Fibroblast of skin of right quadriceps (primary cell): Measurements from ENCODE around the gene SRPRB.

ENCODE experiments used
- DNase-seq: peaks from one replicate; pipeline ENCODE4 v3.0.0-alpha.2; 2013

SRPRB gene

DNA sequence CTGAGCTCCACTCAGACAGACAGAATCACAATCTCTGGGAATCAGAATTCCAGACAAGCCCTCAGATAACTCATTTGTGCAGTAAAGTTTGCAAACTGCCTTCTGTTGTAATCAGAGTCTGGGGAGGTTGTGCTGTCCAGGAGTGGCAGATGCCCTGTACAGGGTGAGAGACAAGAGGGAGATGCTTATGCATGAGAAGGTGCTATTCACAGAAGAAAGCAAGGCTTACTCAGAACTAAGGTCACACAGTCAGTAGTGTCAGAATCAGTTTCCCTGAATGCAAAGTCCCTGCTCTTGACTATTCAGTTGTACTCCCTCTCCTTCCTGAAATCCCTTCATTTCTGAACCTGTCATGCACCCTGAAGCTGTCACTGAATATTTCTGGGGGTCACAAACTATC lies 43.7 kb downstream of the SRPRB start:
- no peak for DNase-seq

DNA sequence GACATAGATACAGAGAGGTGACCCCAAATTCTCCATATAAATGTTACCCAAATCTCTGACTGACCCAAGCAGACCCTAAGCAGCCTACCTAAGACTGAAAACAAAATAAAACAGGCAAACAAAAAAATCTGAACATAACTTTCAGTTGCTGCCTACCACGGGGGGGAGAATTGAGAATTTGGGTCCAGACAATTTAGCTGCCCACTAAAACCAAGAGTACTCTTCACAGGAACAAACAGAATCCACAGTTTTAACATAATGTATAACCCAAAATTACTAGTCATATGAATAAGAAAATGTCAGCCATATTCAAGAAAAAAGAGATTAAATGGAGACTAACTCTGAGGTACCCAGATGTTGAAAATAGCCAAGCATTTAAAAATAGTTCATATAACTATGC lies 44.4 kb downstream of the SRPRB start:
- no peak for DNase-seq

GRCh38 chr3:133851266-133851906 lies 45.8 kb downstream of the SRPRB start:
- DNase-seq = no peak

- no peak for DNase-seq
These were observed 46.3 kb downstream of the SRPRB start for GRCh38 chr3:133851931-133852330.

DNA sequence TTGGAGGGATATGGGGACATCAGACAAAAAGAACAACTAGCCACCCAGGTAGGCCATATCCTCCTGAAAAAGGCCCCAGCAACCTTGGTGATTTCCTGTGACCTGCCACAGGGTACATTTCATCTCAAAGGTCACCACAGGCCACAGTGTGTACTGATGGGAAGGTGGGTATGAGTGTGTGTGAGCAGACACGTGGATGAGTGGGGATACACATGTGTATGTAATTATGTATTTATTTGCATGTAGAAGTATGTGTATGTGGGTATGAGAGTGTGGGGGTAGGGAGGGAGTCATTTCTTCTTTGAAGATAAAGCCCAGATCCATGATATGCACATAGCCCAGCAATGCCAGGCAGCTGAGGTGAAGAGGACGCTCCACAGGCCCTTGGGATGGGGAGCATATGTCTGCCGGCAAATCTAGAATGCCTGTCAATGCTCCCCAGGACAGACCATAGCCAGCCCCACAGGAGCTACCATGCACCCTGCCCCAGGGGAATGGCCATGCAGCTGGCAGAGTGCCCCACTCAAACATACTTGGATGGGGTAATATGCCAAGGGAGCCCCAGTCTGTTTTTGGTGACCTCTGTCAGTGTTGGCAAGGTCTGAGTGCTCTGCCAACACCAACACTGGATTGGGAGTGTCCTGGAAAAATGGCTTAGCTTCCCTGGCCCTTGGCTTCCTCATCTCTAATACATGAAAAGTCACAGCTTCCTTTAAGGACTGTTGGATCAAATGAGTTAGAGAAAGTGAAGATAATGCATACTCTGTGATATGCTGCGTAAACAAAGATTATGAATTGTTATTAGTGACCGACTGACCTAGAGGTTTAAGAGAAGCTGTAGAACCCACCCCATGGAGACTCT lies 47.7 kb downstream of the SRPRB start:
- no peak for DNase-seq

GRCh38 chr3:133853925-133854227 lies 48.3 kb downstream of the SRPRB start:
- no peak for DNase-seq

GRCh38 chr3:133854264-133855001 lies 48.8 kb downstream of the SRPRB start:
- DNase-seq = no peak

- no peak for DNase-seq
These were observed 49.4 kb downstream of the SRPRB start for GRCh38 chr3:133855002-133855370.

- peak; percentile 30 for DNase-seq
These were observed 50.2 kb downstream of the SRPRB start for GRCh38 chr3:133855772-133856171.

- DNase-seq = peak; percentile 35
These were observed 50.7 kb downstream of the SRPRB start for GRCh38 chr3:133856316-133856715.

DNA sequence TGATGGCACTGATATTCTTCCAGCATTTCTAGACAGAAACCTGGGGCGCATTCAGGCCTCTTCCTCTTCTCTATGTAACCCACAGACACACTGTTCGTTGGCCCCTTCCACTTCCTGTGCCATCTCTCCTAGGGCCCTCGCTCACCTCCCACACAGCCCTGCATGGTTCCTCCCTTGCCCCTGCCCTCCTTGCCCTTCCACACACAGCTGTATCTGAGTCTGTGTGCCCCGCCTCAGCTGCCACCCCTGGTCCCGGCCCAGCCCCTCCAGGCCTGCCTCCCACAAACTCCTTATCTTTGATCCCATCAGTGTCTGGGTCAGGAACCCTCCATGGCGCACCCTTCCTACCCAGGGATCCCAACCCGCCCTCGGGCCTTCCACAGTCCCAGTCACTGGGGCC lies 52.2 kb downstream of the SRPRB start:
- no peak for DNase-seq

GRCh38 chr3:133859381-133860234 lies 54.0 kb downstream of the SRPRB start:
- no peak for DNase-seq

- DNase-seq = no peak
These were observed 54.9 kb downstream of the SRPRB start for GRCh38 chr3:133860519-133860918.

DNA sequence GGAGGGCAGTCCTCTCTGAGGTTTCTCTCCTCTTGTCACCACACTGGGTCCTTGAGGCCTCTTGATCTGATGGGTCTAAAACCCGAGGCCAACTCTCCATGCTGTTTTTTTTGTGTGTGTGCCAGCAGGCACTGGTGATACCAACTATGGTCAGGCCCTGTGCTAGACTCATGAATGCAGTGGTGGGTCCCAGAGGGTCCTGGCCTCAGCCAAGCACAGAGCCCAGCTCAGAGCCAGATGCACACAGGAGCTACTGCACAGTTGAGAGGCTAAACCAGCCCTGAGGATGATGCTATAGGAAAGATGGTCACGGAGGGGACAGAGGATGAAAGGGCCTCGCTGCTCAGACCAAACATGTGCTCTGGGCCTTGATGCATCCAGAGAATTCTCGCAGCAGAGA lies 56.5 kb downstream of the SRPRB start:
- DNase-seq = no peak

GRCh38 chr3:133863911-133864310 lies 58.3 kb downstream of the SRPRB start:
- no peak for DNase-seq

DNA sequence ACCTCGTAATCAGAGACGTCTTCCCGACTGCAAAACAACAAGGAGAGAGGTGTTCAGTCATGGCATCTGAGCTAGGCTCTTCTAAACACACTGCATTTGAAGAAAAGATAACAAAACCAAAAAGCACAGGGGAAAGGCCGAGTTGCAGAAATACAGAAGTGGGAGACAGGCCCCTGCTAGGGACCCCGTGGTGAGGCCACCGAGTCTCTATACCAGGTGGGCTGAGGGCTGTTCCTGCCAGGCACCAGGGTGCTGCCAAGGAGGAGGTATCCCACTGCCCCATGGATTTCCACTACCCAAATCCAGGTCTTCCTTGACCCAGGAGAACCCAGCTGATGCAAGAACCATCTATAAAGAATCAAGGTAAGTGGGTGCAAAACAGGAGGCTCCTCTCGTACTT lies 59.0 kb downstream of the SRPRB start:
- DNase-seq = no peak

- no peak for DNase-seq
These were observed 59.7 kb downstream of the SRPRB start for GRCh38 chr3:133865136-133865855.

DNA sequence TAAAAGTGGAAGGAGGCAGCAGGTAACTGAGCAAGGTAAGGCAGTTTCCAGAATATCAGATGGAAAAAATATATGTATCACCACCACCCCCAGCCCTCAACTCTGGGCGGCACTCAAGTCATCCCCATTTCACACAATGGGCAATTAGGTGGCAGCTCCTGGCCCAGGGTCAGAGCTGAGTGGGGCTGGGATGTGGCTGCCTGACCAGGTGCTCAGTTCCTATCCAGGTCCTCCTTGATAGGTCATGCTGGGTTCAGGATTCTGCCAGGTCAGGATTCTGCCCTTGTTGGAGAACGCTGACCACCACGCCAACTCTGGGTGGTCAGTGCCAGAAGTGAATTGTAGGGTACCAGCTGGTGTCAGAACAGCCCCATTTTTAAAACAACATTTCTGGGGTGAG lies 60.5 kb downstream of the SRPRB start:
- no peak for DNase-seq

DNA sequence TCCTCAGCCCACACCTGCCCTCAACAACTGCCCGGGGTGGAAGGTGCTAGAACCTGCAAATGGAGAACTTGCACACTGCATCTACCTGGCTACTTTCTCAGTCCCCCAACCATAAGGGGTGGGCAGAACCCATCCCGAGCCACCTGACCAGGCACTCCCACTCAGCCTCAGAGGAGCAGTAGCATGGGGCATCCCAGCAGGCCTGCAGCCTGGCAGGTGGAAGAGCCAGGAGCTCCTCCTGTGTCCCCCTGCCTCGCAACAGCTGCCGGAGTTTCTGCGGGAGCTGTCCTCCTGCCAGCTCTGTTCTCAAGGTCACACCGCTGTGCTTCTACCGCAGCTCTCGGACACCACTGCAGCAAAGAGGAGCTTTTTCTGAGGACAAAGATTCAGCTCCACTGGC lies 62.6 kb downstream of the SRPRB start:
- DNase-seq = no peak

DNA sequence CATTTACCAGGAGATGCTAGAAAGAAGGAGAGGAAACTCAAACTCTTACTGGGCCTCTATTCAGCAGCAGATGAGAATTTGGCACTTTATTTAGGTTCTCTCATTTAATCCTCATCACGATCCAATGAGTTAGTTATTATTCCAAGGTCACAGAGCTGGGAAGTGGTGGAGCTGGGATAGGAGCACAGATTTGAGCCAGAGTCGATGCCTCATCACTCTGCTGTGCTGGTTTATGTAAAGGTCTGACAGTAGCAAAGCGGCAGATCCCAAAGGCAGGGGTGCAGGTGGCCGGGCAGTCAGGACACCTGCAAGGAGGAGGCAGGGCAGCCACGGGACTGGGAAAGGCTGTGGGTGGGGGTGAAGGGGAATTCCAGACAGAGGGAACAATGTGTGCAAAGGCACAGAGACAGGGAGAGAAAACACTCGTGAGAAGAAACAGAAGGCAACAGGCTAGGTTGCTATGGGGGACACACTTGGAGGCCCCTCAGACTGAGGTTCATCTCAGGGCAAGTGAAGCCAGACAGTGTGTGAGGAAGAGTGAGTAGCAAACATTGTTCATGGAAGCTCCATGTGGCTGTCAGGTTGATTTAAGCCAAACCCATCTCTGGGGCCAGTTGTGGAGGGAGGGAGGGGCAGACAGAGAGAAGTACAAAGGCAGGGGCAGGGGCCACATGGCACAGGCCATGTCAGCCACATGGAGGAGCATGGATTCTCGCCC lies 63.3 kb downstream of the SRPRB start:
- DNase-seq = no peak

DNA sequence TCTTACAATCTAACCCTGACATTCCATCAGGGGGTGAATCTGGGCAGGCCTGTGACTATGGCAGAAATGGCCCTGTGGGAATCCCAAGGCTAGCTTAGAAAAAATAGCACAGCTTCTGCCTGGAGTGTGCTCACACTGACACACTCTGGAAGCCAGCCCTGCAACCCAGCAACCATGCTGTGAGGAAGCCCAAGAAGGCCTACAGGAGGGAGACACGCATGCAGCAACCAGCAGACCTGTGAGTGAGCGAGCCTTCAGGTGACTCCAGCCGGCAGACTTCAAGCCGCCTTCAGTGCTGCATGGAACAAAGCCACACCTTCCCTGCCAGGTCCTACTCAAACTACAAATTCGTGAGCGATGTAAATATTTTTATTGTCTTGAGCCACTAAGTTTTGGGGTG lies 64.0 kb downstream of the SRPRB start:
- no peak for DNase-seq

DNA sequence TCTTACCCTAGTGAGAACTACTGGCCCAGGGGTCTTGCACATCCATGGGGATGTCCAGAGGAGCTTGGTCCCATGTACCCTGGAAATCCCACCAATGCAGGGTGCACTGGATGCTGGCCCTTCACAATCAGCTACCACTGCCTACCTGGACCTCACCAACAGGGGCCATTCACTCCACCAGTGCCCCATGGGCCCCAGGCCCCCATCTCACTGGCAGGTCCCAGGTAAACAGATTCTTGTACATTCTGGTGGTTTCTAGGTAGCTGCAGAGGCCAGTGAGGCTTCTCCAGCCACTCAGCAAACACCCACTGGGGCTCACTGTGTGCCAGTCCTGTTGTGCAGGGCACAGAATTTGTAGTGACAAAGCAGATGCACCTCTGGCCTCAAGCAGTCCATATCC lies 65.2 kb downstream of the SRPRB start:
- DNase-seq = no peak
